Naive B cell (primary cell): ENCODE measurements around the gene TBX18. TPM values are rescaled to one million over a fixed set of nuclear protein-coding genes. Genes with fewer than 3 reads are reported as not detected.

Source experiments
- ATAC-seq, 2 donors: fragments of 150-1000 bp; cut with Tn5 transposase; 2 replicates each; pipeline ENCODE4 v1.10.0; 2021; ENCODE audit warnings: low read depth in 2 of 2, mild to moderate bottlenecking in 2 of 2, moderate library complexity in 2 of 2
- DNase-seq: peaks from one replicate; pipeline ENCODE4 v3.0.0; 2022
- H3K27ac Mint-ChIP-seq, 6 donors: one replicate each; pipeline ENCODE4 v1.8.0; 2020 to 2022; ENCODE audit warnings: mild to moderate bottlenecking in 6 of 6, mixed read lengths in 6 of 6, moderate library complexity in 5 of 6, inconsistent platforms in 2 of 6
- H3K27me3 Mint-ChIP-seq, 3 donors: one replicate each; pipeline ENCODE4 v1.8.0; 2021 to 2022; ENCODE audit warnings: mixed read lengths in 3 of 3, mild to moderate bottlenecking in 1 of 3
- H3K36me3 Mint-ChIP-seq, 2 donors: one replicate each; pipeline ENCODE4 v1.8.0; 2020 to 2022; ENCODE audit warnings: mixed read lengths in 2 of 2, inconsistent platforms in 1 of 2, mild to moderate bottlenecking in 1 of 2
- H3K4me1 Mint-ChIP-seq, 3 donors: one replicate each; pipeline ENCODE4 v1.8.0; 2020 to 2022; ENCODE audit warnings: mixed read lengths in 3 of 3, inconsistent platforms in 1 of 3, mild to moderate bottlenecking in 1 of 3, moderate library complexity in 1 of 3
- H3K4me3 Mint-ChIP-seq, 8 donors: one replicate each; pipeline ENCODE4 v1.8.0; 2020 to 2022; ENCODE audit warnings: mild to moderate bottlenecking in 8 of 8, mixed read lengths in 8 of 8, moderate library complexity in 8 of 8, inconsistent platforms in 2 of 8
- H3K9me3 Mint-ChIP-seq, 7 donors: one replicate each; pipeline ENCODE4 v1.8.0; 2020 to 2022; ENCODE audit warnings: mixed read lengths in 7 of 7, mild to moderate bottlenecking in 5 of 7, inconsistent platforms in 2 of 7, moderate library complexity in 1 of 7
- polyA plus RNA-seq, 6 donors: library from polyadenylated mRNA; unstranded; fragments of 300-500 nt; fragmentation: Illumina TruSeq; gene quantifications; one replicate each; pipeline ENCODE4 v1.2.3, GENCODE V29; 2021; ENCODE audit warnings: low read depth in 6 of 6

TBX18 gene
- polyA plus RNA-seq, 6 donors from 2014 or later: not detected

DNA sequence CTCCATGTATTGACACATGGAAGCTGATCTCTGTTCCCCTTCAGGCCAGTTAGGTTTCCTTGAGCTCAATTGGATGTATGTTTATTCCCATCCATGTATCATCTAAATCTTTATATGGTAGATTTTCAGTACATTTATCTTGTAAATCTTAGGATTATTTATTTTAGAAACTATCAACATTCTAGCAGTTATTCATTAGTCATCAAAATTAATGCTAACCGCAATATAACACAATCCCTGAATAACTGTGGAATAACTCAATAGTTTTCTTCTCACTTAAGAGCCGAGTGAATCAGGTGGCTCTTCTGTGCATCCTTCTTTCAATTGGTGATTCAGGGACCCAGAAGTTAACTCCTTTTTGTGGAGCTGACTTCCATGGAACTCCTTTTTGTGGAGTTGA lies 15.5 kb upstream of the TBX18 start:
- no peak for ATAC-seq
- Mint-ChIP-seq H3K9me3 (peaks cover 0 to 10% (median 2%) of the 10 kb centered on the region in 7 donors), H3K36me3 (no peaks in the 10 kb centered on the region), H3K4me1 (peaks cover 0 to 3% (median 0%) of the 10 kb centered on the region in 3 donors), H3K4me3 (no peak overlapping the region), H3K27ac (no peak overlapping the region), H3K27me3 (peaks cover 48 to 61% (median 56%) of the 10 kb centered on the region in 3 donors)
- DNase-seq: no peak

DNA sequence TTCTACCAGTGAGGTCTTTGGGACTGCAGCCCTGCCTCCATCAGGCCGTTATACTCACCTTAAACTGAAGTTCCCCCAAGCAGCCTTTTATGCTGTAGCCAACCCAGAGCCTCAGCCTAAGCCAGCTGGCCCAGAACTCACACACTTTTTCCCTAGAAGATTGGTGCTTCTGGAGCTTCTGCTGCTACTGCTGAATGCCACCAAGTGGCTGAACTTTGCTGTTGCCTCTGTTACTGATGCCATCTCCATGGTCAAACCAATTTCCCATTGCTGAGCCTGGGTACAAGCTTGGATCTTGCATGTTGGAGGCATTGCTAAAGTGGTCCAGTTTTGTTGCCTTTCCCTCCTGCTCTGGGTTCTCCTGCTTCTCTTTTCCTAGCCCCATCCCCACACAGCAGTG lies 15.0 kb upstream of the TBX18 start:
- Mint-ChIP-seq H3K36me3 (no peaks in the 10 kb centered on the region), H3K27me3 (peaks cover 48 to 62% (median 55%) of the 10 kb centered on the region in 3 donors), H3K4me1 (peaks cover 0 to 4% (median 0%) of the 10 kb centered on the region in 3 donors), H3K27ac (no peak overlapping the region), H3K4me3 (no peak overlapping the region), H3K9me3 (peaks cover 0 to 10% (median 2%) of the 10 kb centered on the region in 7 donors)
- DNase-seq (no peak), ATAC-seq (no peak)

DNA sequence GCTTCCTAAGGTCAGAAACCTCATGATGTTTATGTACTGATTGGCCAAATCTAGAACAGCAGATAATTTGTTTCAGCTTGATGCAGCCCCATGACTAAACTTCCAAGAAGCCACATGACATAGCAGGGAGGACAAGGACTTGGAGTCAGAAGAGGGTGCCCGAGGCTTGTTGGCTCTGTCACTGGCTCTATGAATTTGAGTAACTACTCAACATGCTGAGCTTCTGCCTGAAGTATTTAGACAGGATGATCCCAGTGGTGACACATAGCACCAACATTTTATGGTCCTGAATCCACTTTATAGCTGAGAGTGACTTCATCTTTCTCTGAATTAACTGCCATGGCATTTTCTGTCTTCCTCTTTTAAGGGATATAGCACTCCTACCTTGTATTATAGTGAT lies 13.5 kb upstream of the TBX18 start:
- H3K27me3 Mint-ChIP-seq: peaks cover 53 to 62% (median 54%) of the 10 kb centered on the region in 3 donors

DNA sequence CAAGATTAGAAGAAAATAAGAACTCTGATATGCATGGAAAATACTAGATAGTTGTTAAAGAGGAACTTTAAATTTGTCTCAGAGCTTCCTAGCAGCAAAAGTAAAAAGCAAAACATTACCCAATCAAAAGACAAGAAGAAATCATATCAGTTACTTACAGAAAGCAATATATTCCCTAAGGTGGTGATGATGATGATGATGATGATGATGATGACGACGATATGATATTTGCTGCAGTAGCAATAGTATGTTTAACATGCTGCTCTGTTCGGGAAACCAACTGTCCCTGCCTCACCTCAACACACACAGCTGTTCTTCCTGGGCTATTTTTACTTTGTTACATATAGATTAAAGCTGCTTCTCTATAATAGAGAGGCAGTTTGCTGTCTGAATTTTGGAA lies 12.0 kb upstream of the TBX18 start:
- ATAC-seq (no peak), DNase-seq (no peak)
- Mint-ChIP-seq H3K36me3 (no peaks in the 10 kb centered on the region), H3K27me3 (peaks cover 55 to 68% (median 64%) of the 10 kb centered on the region in 3 donors), H3K27ac (no peak overlapping the region), H3K4me1 (peaks cover 0 to 5% (median 4%) of the 10 kb centered on the region in 3 donors), H3K4me3 (no peak overlapping the region), H3K9me3 (peaks cover 0 to 11% (median 1%) of the 10 kb centered on the region in 7 donors)

More for the DNA sequence above, 13.5 kb upstream of the TBX18 start:
- Mint-ChIP-seq H3K27ac (no peak overlapping the region), H3K36me3 (no peaks in the 10 kb centered on the region), H3K4me1 (peaks cover 0 to 5% (median 4%) of the 10 kb centered on the region in 3 donors), H3K4me3 (no peak overlapping the region), H3K9me3 (peaks cover 0 to 10% (median 2%) of the 10 kb centered on the region in 7 donors)
- DNase-seq: no peak
- ATAC-seq: no peak

DNA sequence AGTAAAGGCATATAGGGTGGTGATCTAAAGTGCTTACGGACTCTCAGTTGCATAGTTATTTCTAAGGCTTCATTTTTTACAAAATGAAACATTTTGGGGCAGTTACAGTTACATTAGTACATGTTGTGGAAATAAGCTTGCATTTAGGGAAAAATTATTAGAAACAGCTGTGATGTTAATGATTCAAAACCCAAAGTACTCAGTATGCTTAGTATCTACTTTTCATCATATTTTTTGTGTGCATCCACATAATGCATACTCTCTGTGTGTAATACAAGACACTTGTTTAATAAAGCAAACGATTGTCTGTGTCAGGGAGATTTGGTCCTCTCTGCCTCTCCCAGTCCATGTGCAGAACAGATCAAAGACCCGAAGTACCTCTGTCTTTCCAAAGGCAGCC lies 11.4 kb upstream of the TBX18 start:
- peaks cover 54 to 68% (median 67%) of the 10 kb centered on the region in 3 donors for H3K27me3 Mint-ChIP-seq
- no peak overlapping the region for H3K4me3 Mint-ChIP-seq
- H3K27ac Mint-ChIP-seq: no peak overlapping the region
- DNase-seq (no peak), ATAC-seq (no peak)
- H3K9me3 Mint-ChIP-seq: peaks cover 0 to 11% (median 1%) of the 10 kb centered on the region in 7 donors
- no peaks in the 10 kb centered on the region for H3K36me3 Mint-ChIP-seq
- peaks cover 0 to 5% (median 4%) of the 10 kb centered on the region in 3 donors for H3K4me1 Mint-ChIP-seq

DNA sequence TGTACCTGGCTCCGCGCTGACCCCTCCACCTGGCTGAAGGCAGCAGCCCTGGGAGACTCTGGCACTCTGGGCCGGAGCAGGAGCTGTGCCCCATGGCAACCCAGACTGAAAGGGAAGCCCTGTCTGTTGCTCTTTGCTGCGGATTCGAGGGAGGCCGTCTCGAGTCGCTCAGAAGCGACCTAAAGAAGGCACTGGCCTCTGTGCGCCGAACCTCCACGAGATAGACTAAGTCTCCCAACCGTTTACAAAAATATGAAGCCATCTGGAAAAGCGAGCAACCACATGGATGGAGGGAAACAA lies 10.5 kb upstream of the TBX18 start:
- peaks cover 50 to 69% (median 67%) of the 10 kb centered on the region in 3 donors for H3K27me3 Mint-ChIP-seq
- ATAC-seq (no peak), DNase-seq (no peak)
- H3K4me3 Mint-ChIP-seq: peak overlapping the region in 1 of 8 donors; percentile 42
- H3K36me3 Mint-ChIP-seq: no peaks in the 10 kb centered on the region
- H3K9me3 Mint-ChIP-seq: peaks cover 0 to 12% (median 1%) of the 10 kb centered on the region in 7 donors
- peaks cover 0 to 5% (median 4%) of the 10 kb centered on the region in 3 donors for H3K4me1 Mint-ChIP-seq
- H3K27ac Mint-ChIP-seq: peak overlapping the region in 2 of 6 donors; percentile 61 to 67

DNA sequence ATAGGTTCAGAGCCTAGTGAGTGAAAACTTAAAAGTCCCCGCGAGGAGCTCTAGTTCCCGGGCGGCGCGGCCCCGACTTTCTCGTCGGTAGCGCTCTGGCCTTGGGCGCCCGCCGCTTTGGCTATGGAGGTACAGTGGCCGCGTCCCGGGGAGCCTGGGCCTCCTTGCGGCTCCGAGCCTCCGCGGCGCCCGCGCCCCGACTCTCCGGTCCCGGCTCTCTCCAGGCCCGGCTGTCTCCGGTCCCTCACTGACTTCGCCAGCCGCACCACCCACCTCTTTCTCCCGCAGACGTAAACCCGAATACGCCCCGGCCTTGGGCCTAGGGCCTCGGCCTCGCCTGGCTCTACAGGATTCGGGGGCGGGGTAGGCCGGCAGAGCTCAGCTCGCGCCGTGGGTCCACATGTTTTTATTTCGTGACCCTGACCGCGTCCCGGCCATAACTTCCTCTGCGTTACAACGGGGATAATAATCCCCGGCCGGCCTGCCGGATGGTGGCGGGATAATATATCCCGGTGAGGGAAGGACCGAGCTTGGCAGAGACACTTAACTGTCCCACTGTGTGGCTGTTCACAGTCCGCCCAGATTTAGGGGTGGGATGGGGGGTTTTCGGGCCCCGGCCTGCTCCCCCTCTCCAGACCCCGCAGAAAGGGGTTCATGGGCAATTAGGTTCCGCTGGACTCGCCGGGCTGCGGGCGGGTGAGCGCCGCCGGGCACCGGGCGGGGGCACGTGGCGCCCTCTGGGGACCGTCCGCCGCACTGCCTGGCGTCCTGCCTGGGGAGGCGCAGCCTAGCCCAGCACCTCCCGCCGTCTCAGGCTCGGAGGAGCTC lies 10.0 kb upstream of the TBX18 start:
- DNase-seq (no peak), ATAC-seq (no peak)
- Mint-ChIP-seq H3K9me3 (peaks cover 0 to 15% (median 2%) of the 10 kb centered on the region in 7 donors), H3K36me3 (peaks cover 2% of the 10 kb centered on the region in 2 donors), H3K27ac (no peak overlapping the region), H3K4me1 (peaks cover 0 to 5% (median 4%) of the 10 kb centered on the region in 3 donors), H3K4me3 (no peak overlapping the region), H3K27me3 (peaks cover 55 to 74% (median 70%) of the 10 kb centered on the region in 3 donors)

DNA sequence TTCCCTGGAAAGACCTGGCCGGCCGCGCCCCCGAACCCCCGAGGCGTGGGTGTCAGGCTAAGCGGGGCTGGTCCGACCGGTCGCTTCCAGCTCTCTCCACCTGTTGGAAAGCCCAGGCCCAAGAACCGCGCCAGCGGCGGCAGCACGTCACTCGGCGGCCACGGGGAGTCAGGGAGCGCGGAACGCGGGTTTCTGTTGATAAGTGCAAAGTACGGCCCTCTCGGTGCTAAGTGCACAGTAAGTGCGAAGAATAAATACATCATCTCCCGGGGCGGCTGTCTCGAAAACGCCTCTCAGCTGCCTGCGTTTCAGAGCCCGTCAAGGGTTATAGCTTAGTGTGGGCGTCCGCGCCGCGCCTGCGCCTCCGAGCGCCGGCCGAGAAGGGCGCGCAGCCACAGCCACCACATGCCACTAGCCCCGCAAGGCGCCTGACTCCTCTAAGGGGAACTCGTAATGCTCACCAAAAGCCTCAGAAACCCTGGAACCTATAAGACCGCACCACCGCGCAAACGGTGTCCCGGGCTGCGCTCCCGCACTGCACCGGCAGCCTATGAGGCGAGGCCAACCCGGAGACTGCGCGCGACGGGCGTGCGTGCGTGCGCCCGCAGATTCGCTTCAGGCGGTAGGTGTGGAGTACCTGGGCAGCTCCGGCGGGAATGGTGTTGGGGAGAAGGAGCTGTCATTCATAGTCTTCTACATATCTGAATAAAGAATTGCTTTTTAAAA lies 9.2 kb upstream of the TBX18 start:
- peak overlapping the region in 1 of 6 donors; percentile 84 for H3K27ac Mint-ChIP-seq
- H3K27me3 Mint-ChIP-seq: peaks cover 61 to 77% (median 76%) of the 10 kb centered on the region in 3 donors
- DNase-seq (no peak), ATAC-seq (no peak)
- H3K4me1 Mint-ChIP-seq: peaks cover 0 to 5% (median 4%) of the 10 kb centered on the region in 3 donors
- H3K36me3 Mint-ChIP-seq: peaks cover 4 to 6% of the 10 kb centered on the region in 2 donors
- peak overlapping the region in 1 of 8 donors; percentile 41 for H3K4me3 Mint-ChIP-seq
- H3K9me3 Mint-ChIP-seq: peaks cover 0 to 18% (median 4%) of the 10 kb centered on the region in 7 donors

DNA sequence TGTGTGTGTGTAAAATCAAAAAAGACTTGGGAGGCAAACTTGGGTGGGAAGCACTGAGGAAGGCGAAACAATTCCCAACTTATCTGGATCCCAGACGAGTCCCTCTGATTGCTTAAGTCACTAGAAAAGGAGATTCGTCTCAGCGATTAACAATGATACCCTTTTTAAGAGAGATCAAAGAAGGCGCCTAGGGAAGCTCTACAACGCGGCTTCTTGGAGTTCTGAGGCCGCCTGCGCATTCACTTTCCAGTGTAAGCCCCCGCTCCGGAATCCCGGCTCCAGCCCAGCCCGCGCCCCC lies 8.7 kb upstream of the TBX18 start:
- H3K27me3 Mint-ChIP-seq: peaks cover 63 to 77% (median 76%) of the 10 kb centered on the region in 3 donors
- no peak overlapping the region for H3K27ac Mint-ChIP-seq
- H3K4me1 Mint-ChIP-seq: peaks cover 0 to 5% (median 4%) of the 10 kb centered on the region in 3 donors
- H3K36me3 Mint-ChIP-seq: peaks cover 5 to 6% of the 10 kb centered on the region in 2 donors
- DNase-seq (no peak), ATAC-seq (no peak)
- H3K9me3 Mint-ChIP-seq: peaks cover 0 to 18% (median 4%) of the 10 kb centered on the region in 7 donors
- H3K4me3 Mint-ChIP-seq: peak overlapping the region in 1 of 8 donors; percentile 22

DNA sequence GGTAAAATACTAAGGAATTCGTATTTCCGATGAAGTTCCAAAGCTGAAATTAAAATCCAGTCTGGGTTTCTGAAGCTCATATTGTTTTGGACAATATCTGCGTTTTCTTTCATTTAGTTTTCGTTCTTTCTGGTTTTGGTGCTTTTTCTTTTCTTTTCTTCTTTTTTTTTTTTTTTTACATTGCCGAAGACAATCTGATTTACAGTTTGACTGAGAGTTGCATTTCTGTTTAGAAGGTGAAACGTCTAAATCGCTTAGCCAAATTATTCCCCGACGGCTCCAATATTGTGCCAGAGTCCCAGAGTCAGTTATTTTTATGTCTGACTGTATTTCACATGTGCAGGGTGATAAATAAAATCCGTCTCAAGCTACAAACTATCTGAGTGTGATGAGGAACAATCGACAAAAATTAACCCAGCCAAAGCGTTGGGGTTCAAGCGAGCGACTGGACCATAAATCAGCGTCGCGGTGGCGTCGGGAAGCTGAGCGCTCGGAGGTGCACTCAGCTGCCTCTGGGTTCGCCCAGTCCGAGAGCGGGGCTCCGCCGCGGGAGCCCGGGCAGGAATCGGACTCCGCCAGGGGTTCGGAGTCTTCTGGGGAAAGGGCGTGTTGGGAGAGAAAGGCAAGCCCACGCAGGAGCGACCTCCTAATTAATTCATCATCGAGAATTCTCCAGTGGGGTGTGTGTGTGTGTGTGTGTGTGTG lies 8.2 kb upstream of the TBX18 start:
- H3K9me3 Mint-ChIP-seq: peaks cover 0 to 23% (median 6%) of the 10 kb centered on the region in 7 donors
- ATAC-seq: no peak
- H3K4me1 Mint-ChIP-seq: peaks cover 0 to 5% (median 4%) of the 10 kb centered on the region in 3 donors
- no peak for DNase-seq
- H3K36me3 Mint-ChIP-seq: peaks cover 10 to 11% of the 10 kb centered on the region in 2 donors
- peak overlapping the region in 1 of 8 donors; percentile 22 for H3K4me3 Mint-ChIP-seq
- peak overlapping the region in 1 of 6 donors; percentile 74 for H3K27ac Mint-ChIP-seq
- H3K27me3 Mint-ChIP-seq: peaks cover 62 to 77% (median 76%) of the 10 kb centered on the region in 3 donors

DNA sequence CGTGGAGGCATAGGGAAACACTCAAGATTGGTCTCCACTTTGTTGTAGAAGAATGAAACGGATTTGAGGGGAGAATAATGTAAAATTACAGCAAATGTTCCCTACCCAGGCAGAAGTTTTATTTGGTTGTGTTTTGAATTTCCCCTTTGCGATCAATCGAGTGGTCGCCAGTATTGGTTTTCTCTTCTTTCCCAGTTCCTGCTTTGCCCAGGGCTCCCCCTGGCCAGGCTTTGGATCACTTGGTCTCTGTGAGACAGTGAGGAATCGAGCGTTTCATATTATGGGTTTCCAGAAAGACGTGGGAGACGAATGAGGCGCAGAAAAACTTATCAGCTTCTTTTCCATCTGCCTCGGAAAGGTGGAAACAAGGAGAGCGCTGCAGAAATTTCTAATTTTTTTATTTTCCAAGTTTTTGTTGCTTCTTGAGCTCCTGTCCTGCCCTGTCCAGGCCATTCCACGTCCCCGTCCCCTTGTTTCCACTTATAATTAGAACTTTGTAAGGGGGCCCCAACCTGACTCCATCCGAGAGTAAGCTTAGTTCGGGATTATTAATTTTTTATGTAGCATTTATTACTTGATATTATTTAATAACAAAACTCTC lies 7.5 kb upstream of the TBX18 start:
- no peak for ATAC-seq
- Mint-ChIP-seq H3K27ac (peak overlapping the region in 1 of 6 donors; percentile 58), H3K4me1 (peaks cover 0 to 6% (median 5%) of the 10 kb centered on the region in 3 donors), H3K4me3 (no peak overlapping the region), H3K27me3 (peaks cover 62 to 77% (median 76%) of the 10 kb centered on the region in 3 donors), H3K36me3 (peaks cover 13% of the 10 kb centered on the region in 2 donors), H3K9me3 (peaks cover 1 to 26% (median 7%) of the 10 kb centered on the region in 7 donors)
- no peak for DNase-seq

DNA sequence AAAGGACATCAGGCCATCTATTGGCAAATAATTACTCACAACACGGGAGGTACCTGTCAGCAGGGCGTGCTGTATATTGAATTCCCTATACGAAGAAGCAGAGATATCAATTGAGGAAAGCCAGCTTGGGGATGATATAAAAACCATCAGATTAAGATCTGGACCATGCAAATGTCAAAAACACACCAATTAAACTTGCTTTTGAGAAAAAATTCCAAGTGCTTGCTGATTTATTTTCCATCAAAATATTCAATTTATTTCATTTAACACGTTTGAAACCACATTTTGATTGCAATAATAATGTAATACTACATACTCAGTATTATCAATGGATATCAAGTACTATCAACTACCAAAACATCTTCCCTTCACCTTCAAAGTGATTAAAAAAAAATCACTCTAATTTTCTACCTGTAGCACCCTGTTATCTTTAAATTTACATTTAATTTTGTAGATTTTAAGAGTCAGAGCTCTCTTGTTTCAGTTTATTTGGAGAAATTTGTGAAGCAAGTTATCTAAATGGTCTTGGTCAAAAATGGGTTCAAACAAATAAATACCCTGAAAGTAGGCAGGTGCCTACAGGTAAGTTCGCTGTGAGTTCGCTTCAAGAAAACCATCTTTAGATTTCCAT lies 6.8 kb upstream of the TBX18 start:
- Mint-ChIP-seq H3K9me3 (peaks cover 1 to 26% (median 7%) of the 10 kb centered on the region in 7 donors), H3K27me3 (peaks cover 57 to 77% (median 76%) of the 10 kb centered on the region in 3 donors), H3K36me3 (peaks cover 13% of the 10 kb centered on the region in 2 donors), H3K4me3 (no peak overlapping the region), H3K4me1 (peaks cover 0 to 6% (median 5%) of the 10 kb centered on the region in 3 donors), H3K27ac (no peak overlapping the region)
- DNase-seq (no peak), ATAC-seq (no peak)
